GM19468 (cell line): ENCODE results near the gene FAM222B.
A peak's percentile ranks its signal among the peaks of the same experiment; 100 is the strongest.
"Not testable (repeated sequence)": the region's sequence is repeated elsewhere in the genome, so short reads cannot be mapped to it uniquely, and the experiment has no call there.

ENCODE experiments used
- ATAC-seq: cut with Tn5 transposase; IDR thresholded peaks from one replicate; pipeline ENCODE4 v1.9.1; 2021; ENCODE audit warnings: mild to moderate bottlenecking, moderate library complexity, moderate number of reproducible peaks; ENCODE audit not compliant: unreplicated experiment; ENCODE audit errors: extremely low read depth

Gene FAM222B

GRCh38 chr17:28783161-28783560 is 59.4 kb downstream of the FAM222B start:
- ATAC-seq = no peak

GRCh38 chr17:28779601-28780000 is 63.0 kb downstream of the FAM222B start:
- not testable (repeated sequence) for ATAC-seq

GRCh38 chr17:28777178-28777577 is 65.4 kb downstream of the FAM222B start:
- no peak for ATAC-seq

- ATAC-seq = no peak
Measured at GRCh38 chr17:28774206-28774605, 68.4 kb downstream of the FAM222B start.

GRCh38 chr17:28773736-28774135 is 68.9 kb downstream of the FAM222B start:
- no peak for ATAC-seq

GRCh38 chr17:28765038-28765437 is 77.6 kb downstream of the FAM222B start:
- ATAC-seq = no peak

GRCh38 chr17:28763804-28764266 is 78.8 kb downstream of the FAM222B start:
- no peak for ATAC-seq

GRCh38 chr17:28763137-28763799 is 79.3 kb downstream of the FAM222B start:
- no peak for ATAC-seq

GRCh38 chr17:28760601-28761562 is 81.7 kb downstream of the FAM222B start:
- ATAC-seq = no peak

GRCh38 chr17:28759256-28759865 is 83.2 kb downstream of the FAM222B start:
- no peak for ATAC-seq

GRCh38 chr17:28758411-28759121 is 84.0 kb downstream of the FAM222B start:
- no peak for ATAC-seq

- ATAC-seq = no peak
Measured at GRCh38 chr17:28756049-28756804, 86.4 kb downstream of the FAM222B start.

- no peak for ATAC-seq
Measured at GRCh38 chr17:28755486-28755885, 87.1 kb downstream of the FAM222B start.

- ATAC-seq = no peak
Measured at GRCh38 chr17:28751600-28752366, 90.8 kb downstream of the FAM222B start.

GRCh38 chr17:28750178-28751047 is 92.2 kb downstream of the FAM222B start:
- ATAC-seq = peak; percentile 71

- ATAC-seq = no peak
Measured at GRCh38 chr17:28749516-28750177, 92.9 kb downstream of the FAM222B start.

- no peak for ATAC-seq
Measured at GRCh38 chr17:28748852-28749515, 93.6 kb downstream of the FAM222B start.
